KG1 (cell line): ENCODE measurements around the gene MINDY2.
"Not testable (repeated sequence)": the region's sequence is repeated elsewhere in the genome, so short reads cannot be mapped to it uniquely, and the experiment has no call there.

Experiments used
- DNase-seq: peaks from one replicate; lab custom pipeline; 2025; lab: John Stamatoyannopoulos, UW

MINDY2 gene

GRCh38 chr15:58833681-58834426 is 62.8 kb downstream of the MINDY2 start:
- not testable (repeated sequence) for DNase-seq

- DNase-seq, result no peak
Observed at GRCh38 chr15:58839485-58839884, 68.4 kb downstream of the MINDY2 start.

DNA sequence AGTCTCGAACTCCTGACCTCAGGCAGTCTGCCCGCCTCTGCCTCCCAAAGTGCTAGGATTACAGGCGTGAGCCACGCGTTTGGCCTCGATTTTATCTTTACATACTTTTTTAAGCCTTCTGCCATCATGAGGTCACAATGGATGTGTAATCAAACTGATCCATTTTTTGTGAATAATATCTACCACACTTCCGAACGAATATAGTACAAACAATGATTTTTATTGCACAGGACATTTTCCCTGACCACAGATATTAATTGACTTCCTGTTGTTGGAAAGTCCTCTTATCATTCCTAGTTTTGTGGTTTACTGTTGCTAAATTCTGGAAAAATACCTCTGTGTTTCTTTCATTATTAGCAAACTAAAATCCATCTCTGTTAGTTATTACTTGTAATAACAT is 68.9 kb downstream of the MINDY2 start:
- no peak for DNase-seq

- no peak for DNase-seq
Observed at GRCh38 chr15:58842713-58843396, 71.8 kb downstream of the MINDY2 start.

DNA sequence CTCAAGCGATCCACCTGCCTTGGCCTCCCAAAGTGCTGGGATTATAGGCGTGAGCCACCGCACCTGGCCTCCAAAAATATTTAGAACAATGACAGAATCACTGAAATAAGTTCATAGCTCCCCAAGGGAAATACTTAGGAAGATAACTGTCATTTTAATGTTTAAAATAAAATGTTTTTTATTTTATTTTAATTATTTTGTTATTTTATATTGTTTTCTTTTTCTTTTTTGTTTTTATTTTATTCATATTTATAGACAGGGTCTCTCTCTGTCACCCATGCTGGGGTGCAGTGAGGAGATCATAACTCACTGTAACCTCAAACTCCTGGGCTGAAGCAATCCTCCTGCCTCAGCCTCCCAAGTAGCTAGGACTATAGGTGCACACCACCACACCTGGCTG is 80.1 kb downstream of the MINDY2 start:
- DNase-seq, result not testable (repeated sequence)

DNA sequence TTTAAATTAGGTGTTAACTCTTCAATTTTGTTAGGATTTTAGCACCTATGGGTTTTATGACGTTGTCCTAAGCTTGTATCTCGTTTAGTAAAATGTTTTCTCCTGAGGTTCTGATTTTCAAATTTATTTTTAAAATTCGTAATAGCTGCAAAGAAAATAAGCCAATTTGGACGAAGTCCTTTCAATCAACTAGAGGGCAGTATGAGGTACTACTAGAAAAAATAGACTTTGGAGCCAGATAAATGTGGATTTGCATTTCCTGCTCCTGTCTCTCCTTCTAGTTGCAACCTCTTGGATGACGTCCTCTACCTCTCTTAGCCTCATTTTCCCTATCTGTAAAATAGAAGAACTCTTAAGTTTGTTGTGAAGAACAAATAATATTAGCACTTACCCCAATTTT is 81.2 kb downstream of the MINDY2 start:
- no peak for DNase-seq

- DNase-seq, result no peak
Observed at GRCh38 chr15:58854593-58854992, 83.5 kb downstream of the MINDY2 start.

GRCh38 chr15:58856086-58856485 is 85.0 kb downstream of the MINDY2 start:
- no peak for DNase-seq

DNA sequence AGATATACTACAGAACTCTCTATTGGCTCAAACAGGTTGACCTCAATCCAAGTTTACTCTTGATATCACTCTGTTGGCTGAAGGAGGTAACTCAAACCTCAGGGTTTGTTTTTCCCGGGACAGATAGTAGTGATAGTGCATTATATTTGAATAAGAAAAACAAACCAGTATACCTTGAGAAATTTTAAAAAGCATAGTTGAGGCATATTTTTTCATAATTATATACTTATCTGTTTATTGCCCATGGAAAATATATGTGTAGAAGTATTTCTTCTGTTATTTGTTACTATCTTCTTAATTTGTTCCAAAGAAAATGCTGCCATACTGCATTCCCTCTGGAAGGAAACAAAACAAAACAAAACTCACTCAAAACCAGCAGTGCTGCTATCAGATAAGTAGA is 85.5 kb downstream of the MINDY2 start:
- not testable (repeated sequence) for DNase-seq

DNA sequence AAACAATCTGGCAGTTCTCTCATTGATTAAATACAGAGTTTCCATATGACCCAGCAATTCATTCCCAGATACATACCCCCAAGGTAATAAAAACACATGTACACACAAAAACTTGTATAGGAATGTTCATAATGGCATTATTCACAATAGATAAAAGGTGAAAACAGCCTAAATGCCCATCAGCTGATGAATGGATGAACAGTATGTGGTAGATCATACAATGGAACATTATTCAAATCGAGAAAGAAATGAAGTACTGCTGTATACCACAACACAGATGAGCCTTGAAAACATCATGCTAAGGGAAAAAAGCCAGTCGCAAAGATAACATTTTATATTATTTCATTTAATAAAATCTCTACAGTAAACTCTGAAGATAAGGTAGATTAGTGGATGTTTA is 91.2 kb downstream of the MINDY2 start:
- no peak for DNase-seq

DNA sequence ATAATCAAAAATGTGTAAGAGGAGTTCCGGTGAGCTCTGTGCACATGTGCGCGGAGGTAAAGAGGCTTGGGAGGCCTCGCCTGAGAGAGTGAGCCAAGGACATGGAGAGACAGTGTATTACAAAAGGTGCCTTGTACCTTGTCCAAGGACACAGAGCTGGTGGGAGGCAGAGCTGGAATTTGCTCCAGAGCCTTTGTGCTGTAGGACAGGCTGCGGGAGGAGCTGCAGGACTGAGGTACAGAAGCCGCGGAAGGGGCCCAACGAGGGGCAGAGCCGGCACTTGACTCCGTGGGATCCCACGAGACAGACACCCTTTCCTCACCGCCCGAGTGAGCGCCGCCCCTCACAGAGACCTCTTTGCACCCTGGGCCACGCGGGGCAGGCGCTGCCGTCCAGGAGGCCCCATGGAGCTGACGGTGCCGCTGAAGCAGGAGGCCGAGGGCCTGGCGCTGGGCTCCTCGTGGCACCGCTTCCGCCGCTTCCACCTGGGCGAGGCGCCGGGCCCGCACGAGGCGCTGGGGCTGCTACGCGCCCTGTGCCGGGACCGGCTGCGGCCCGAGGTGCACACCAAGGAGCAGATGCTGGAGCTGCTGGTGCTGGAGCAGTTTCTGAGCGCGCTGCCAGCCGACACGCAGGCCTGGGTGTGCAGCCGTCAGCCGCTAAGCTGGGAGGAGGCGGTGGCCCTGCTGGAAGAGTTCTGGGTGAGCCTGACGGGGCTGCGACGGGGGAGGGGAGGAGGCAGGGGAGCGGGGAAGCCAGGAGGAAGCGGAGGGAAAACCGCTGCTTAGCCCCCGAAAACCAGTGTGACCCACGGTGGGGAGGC is 93.7 kb downstream of the MINDY2 start:
- DNase-seq, result no peak

DNA sequence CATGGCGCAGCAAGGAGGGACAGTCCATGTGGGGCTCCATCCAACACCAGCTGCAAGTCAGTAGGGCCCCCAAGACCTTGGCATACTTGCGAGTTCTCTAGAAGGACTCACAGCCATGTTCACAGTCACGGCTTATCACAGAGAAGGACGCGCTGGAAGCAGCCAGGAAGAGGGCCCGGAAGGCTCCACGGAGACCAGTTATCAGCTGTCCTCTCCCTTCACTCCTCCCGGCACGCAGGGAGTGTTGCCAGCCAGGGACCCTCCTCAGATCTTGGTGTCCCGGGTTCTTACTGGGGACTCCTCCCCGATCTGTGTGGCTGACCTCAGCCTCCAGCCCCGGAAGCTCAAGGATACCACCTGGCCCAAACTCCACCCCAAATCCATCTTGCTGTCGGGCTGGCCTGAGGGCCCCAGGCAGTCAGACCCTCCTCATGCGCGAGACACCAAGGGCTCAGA is 94.4 kb downstream of the MINDY2 start:
- no peak for DNase-seq

GRCh38 chr15:58867926-58868325 is 96.8 kb downstream of the MINDY2 start:
- DNase-seq, result no peak

DNA sequence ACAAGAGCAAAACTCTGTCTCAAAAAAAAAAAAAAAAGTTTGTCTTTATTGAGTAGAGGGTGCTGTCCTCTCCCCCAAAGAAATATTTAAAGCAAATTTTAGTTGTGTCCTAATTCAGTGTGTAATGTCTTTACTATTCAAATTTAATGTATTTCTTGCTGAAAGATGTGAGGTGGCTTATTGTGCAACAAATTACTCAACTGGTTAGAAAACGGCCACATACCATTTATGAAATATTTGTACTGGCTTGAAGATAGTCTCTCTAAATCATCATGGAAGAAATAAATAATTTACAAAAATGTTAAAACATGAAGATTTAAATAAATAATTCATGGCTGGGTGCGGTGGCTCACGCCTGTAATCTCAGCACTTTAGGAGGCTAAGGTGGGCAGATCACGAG is 99.3 kb downstream of the MINDY2 start:
- no peak for DNase-seq

DNA sequence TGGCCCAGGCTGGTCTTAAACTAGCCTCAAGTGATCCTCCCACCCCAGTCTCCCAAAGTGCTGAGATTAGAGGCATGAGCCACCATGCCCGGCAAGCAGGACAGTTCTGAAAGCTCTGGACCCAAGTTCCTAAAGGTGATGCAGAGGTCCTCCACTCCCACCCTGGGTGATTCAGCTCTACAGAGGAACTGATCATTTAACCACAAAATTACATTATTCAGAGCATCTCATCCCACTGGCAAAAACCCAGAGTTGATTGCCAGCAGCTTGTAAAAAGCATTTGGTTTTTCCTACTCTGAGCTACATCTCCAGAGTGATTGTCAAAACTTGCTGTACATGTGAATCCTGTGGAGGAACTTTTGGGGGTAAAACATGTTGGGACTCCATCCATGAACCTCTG is 102.2 kb downstream of the MINDY2 start:
- no peak for DNase-seq

DNA sequence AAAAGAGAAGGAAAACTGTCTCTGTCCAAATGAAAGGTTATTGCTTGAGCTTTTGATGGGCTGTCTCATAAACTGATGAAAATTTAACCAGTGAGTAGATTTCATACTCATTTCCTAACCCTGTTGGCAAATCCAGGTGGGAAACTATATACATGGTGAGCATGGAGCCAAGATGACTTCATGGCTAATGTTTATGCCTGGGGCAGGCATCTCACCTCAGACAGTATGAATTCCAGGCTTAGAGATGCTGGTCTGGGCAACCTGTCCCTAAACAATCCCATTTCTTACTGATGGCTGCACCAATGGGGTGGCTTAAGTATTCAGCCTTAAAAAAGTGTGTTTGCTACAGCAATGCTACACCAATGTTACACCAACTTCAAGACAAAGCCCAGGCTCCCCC is 104.2 kb downstream of the MINDY2 start:
- no peak for DNase-seq

- DNase-seq, result no peak
Observed at GRCh38 chr15:58876306-58877106, 105.4 kb downstream of the MINDY2 start.

DNA sequence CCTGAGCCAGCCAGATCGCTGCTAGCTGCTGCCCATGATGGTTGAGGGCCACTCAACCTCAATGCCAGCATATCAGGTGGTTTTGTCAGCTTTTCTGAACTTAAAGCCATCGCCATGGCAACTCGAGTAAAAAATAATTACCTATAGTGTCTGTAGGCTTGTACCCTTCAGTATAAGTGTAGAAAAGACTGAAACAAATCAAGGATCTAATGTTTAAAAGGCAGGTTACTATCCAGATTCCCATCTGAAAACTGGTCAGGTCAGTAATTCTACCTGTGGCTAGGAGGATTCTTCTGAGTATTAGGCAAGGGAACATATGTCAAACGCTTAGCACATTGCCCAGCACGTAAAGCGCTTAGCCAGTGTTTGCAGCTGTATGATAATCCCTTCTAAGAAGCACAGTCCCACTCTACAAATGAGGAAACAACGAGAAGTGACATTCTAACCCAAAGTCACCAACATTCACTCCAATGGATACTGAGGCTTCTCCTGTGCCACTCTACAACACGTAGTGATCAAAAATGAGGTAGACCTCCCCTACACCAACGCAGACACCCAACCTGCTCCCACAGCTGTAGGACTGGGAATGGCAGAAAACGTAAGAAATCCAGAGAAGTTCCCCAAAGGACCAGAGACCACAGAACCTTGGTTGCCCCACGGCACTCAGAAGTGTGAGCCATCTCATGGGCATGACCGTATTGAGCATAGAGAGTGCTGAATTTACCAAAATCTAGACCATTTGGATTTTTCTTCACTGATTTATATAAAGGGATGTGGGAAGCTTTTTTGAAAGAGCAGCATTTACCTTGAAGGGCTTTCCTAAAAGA is 107.1 kb downstream of the MINDY2 start:
- DNase-seq, result no peak

- no peak for DNase-seq
Observed at GRCh38 chr15:58880320-58880719, 109.2 kb downstream of the MINDY2 start.

GRCh38 chr15:58882243-58882642 is 111.1 kb downstream of the MINDY2 start:
- DNase-seq, result no peak

GRCh38 chr15:58883926-58884325 is 112.8 kb downstream of the MINDY2 start:
- DNase-seq, result not testable (repeated sequence)
